Measurements from ENCODE around the gene RNPEP.

GRCh38 chr1:202037706-202038296, 55.4 kb downstream of the RNPEP start:
- TF ChIP-seq POLR2A (IDR thresholded peaks at IDR 0.05) (no peak), EP300 (IDR thresholded peaks at IDR 0.05) (no peak), POLR2AphosphoS5 (IDR thresholded peaks at IDR 0.05) (peak in 1 of 3 donors; percentile 9)
- TF ChIP-seq, protein P1, sequence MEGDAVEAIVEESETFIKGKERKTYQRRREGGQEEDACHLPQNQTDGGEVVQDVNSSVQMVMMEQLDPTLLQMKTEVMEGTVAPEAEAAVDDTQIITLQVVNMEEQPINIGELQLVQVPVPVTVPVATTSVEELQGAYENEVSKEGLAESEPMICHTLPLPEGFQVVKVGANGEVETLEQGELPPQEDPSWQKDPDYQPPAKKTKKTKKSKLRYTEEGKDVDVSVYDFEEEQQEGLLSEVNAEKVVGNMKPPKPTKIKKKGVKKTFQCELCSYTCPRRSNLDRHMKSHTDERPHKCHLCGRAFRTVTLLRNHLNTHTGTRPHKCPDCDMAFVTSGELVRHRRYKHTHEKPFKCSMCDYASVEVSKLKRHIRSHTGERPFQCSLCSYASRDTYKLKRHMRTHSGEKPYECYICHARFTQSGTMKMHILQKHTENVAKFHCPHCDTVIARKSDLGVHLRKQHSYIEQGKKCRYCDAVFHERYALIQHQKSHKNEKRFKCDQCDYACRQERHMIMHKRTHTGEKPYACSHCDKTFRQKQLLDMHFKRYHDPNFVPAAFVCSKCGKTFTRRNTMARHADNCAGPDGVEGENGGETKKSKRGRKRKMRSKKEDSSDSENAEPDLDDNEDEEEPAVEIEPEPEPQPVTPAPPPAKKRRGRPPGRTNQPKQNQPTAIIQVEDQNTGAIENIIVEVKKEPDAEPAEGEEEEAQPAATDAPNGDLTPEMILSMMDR (IDR thresholded peaks at IDR 0.05) = no peak
